A673 (cell line): ENCODE measurements around the gene SAMD11.
"Not testable (repeated sequence)": the region's sequence is repeated elsewhere in the genome, so short reads cannot be mapped to it uniquely, and the experiment has no call there.

ENCODE experiments used
- CTCF ChIP-seq: fragments of 300-800, 200-600 bp; sonication (generic); conservative IDR thresholded peaks from 2 replicates; pipeline ENCODE4 v1.5.1; 2017; ENCODE audit warnings: low read depth, mild to moderate bottlenecking, antibody characterized with exemption, low read length, moderate library complexity, mixed read lengths
- EZH2 ChIP-seq: fragments of 200-600 bp; sonication (generic); IDR thresholded peaks from 2 replicates; pipeline ENCODE4 v1.6.1; 2017; ENCODE audit warnings: borderline replicate concordance, low read depth, mild to moderate bottlenecking, mixed read lengths, antibody characterized with exemption, low read length; ENCODE audit not compliant: poor library complexity, severe bottlenecking

- TF ChIP-seq CTCF, EZH2: not testable (repeated sequence)
Measured at GRCh38 chr1:889774-890173, 33.9 kb upstream of the SAMD11 start.
